ENCODE data around the gene TMEM201.
A peak's percentile ranks its signal among the peaks of the same experiment; 100 is the strongest.
"Not testable (repeated sequence)": the region's sequence is repeated elsewhere in the genome, so short reads cannot be mapped to it uniquely, and the experiment has no call there.

TMEM201 gene

GRCh38 chr1:9601942-9602793 lies 13.5 kb downstream of the TMEM201 start:
- no peak for DNase-seq

- no peak for DNase-seq
Measured at GRCh38 chr1:9602794-9603167, 14.1 kb downstream of the TMEM201 start.

GRCh38 chr1:9603307-9603706 lies 14.6 kb downstream of the TMEM201 start:
- DNase-seq = no peak

- peak; percentile 6 for DNase-seq
Measured at GRCh38 chr1:9603766-9604753, 15.3 kb downstream of the TMEM201 start.

GRCh38 chr1:9604836-9605235 lies 16.1 kb downstream of the TMEM201 start:
- DNase-seq = no peak

GRCh38 chr1:9605946-9606455 lies 17.3 kb downstream of the TMEM201 start:
- no peak for DNase-seq

GRCh38 chr1:9606458-9606857 lies 17.7 kb downstream of the TMEM201 start:
- no peak for DNase-seq

GRCh38 chr1:9606948-9607347 lies 18.2 kb downstream of the TMEM201 start:
- no peak for DNase-seq

- no peak for DNase-seq
Measured at GRCh38 chr1:9607352-9607751, 18.6 kb downstream of the TMEM201 start.

- DNase-seq = no peak
Measured at GRCh38 chr1:9609998-9610397, 21.3 kb downstream of the TMEM201 start.

- DNase-seq = no peak
Measured at GRCh38 chr1:9610548-9610947, 21.8 kb downstream of the TMEM201 start.

GRCh38 chr1:9611716-9612115 lies 23.0 kb downstream of the TMEM201 start:
- no peak for DNase-seq

DNA sequence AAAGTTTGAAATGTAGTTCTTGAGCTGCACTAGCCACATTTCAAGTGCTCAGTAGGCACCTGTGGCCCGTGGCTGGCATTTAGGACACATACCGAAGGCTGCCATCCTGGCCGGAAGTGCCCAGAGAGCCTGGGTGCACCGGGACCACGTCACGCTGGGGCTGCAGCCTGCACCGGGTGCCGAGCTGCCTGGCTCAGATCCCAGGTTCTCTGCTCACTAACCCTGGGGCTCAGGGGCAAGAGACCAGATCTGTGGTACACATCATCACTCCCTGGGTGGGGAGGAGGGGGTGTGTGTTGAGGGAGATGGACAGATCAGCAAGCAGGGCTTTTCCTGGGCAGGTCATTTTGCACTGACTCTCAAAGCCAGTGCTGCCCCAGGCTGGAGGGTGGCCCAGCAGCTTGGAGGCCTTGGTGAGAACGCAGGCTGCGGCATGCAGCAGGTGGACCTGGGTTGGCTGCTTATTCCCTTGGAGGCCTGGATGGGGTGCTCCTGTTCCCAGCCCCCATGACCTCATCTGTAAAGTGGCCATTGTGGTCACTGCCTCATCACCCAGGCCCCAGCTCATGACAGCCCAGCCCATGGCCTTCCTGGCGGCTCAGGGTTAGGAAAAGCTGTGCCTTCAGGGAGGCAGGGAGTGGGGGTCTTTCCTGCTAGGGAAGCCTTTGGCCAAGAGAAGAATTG lies 23.6 kb downstream of the TMEM201 start:
- DNase-seq = no peak

GRCh38 chr1:9612871-9613624 lies 24.3 kb downstream of the TMEM201 start:
- DNase-seq = no peak

GRCh38 chr1:9613625-9614299 lies 25.1 kb downstream of the TMEM201 start:
- no peak for DNase-seq

DNA sequence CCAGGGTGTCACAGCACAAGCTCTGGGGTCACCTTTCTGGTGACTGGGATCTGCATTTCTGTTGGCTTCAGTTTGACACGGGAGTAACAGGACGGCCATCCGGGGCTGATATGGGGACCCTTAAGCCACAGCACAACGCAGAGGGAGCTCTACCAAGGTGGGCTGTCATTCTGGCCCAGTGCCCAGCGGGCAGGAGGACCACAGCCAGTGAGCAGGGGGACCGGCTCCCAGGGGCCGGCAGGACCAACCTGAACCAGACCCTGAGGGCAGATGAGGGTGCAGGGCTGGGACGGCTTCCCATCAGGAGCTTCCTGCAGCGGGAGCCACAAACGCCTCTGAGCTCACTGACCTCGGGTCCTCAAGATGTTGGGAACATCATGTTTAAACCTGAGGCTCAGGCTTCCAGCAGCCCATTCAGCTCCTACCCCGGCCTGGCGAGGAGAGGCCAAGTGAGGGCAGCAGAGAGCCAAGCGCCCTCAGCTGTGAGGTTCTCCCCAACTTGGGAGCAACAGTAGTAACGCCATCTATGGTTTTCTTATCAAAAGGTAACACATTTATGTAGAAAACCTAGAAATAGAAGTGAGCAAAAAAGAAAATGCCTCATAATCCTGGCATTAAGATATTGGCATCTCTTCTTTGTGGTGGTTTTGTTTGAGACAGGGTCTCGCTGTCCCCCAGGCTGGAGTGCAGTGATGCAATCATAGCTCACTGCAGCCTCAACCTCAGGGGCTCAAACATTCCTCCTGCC lies 26.8 kb downstream of the TMEM201 start:
- peak; percentile 5 for DNase-seq

- DNase-seq = no peak
Measured at GRCh38 chr1:9618909-9619679, 30.4 kb downstream of the TMEM201 start.

GRCh38 chr1:9621032-9621431 lies 32.3 kb downstream of the TMEM201 start:
- DNase-seq = no peak

DNA sequence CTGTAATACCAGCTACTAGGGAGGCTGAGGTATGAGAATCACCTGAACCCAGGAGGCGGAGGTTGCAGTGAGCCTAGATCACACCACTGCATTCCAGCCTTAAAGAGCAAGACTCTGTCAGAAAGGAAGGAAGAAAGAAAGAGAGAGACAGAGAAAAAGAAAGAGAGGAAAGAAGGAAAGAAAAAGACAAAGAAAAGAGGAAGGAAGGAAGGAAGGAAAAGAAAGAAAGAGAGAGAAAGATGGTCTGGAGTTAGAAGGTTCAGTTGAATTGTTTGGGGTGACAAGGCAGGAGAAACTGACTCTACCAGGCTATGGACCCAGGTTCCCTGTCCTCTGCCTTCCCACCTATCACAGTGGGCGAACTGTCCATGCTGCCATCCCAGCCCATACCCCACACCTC lies 35.4 kb downstream of the TMEM201 start:
- no peak for DNase-seq

DNA sequence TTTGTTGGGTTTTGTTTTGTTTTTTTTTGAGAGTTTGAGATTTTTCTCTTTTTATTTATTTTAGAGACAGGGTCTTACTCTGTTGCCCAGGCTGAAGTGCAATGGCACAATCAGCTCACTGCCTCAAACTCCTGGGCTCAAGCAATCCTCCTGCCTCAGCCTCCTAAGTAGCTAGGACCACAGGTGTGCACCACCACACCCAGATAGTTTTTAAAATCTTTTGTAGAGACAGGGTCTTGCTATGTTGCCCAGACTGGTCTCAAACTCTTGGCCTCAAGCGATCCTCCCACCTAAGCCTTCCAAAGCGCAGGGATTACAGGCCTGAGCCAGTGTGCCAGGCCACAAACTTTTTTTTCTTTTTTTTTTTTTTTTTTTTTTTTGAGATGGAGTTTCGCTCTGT lies 36.3 kb downstream of the TMEM201 start:
- not testable (repeated sequence) for DNase-seq

Data from NCI-H1694 treated with DMSO at 0.1 percent for 48 hours (cell line).